Esophagus muscularis mucosa (tissue), 4 donors: ENCODE results near the gene SPRED2.

ENCODE experiments used
- EP300 ChIP-seq: sonication (generic); formaldehyde crosslinking; IDR thresholded peaks from one replicate; pipeline ENCODE4 v1.6.1; 2017; ENCODE audit warnings: antibody characterized with exemption
- POLR2A ChIP-seq: fragments of 450-650 bp; IDR thresholded peaks from one replicate; pipeline ENCODE4 v1.6.1; 2017; ENCODE audit warnings: antibody characterized with exemption, moderate library complexity, mild to moderate bottlenecking, low read depth
- POLR2AphosphoS5 ChIP-seq, 2 donors: sonication (generic); formaldehyde crosslinking; IDR thresholded peaks; one replicate each; pipeline ENCODE4 v1.6.1; 2017; ENCODE audit warnings: antibody characterized with exemption in 2 of 2
- TF ChIP-seq, protein P1 (sequence below), 3 experiments: fragments of 200-600 bp in 2 of 3; fragments of 450-650 bp in 1 of 3; sonication (generic) in 2 of 3; IDR thresholded peaks; one replicate each; pipeline ENCODE4 v1.5.1; 2017 to 2019; ENCODE audit warnings: antibody characterized with exemption in 3 of 3, mild to moderate bottlenecking in 2 of 3, moderate library complexity in 1 of 3

DNA sequence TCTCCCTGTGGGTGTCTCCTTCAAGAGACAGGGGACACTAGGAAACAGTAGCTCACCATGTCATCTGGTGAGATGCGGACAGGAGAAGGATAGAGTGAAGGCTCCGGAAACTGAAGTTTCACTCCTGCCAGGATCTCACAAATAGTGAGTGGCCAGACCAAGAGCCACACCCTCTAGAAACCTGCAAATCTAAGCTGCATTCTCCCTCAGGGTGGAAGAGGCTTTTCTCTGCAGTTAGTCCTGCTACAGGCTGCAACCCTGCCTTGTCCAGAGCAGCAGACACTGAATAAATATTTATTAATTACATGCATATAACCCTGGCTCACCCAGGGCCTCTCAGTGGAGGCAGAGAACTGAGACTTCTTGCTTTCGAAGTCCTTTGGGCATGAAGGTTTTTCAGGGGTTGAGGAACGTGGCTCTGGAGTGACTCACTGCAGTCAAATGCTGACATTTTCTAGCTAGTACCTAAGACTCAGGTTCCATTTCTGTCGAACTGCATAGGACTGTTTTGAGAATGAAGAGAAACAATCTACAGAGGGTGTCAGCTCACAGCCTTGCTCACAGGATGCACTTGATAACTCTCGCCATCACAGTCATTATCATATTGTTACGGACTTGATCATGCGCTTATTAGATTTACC lies 117.5 kb downstream of the SPRED2 start:
- TF ChIP-seq, protein P1, sequence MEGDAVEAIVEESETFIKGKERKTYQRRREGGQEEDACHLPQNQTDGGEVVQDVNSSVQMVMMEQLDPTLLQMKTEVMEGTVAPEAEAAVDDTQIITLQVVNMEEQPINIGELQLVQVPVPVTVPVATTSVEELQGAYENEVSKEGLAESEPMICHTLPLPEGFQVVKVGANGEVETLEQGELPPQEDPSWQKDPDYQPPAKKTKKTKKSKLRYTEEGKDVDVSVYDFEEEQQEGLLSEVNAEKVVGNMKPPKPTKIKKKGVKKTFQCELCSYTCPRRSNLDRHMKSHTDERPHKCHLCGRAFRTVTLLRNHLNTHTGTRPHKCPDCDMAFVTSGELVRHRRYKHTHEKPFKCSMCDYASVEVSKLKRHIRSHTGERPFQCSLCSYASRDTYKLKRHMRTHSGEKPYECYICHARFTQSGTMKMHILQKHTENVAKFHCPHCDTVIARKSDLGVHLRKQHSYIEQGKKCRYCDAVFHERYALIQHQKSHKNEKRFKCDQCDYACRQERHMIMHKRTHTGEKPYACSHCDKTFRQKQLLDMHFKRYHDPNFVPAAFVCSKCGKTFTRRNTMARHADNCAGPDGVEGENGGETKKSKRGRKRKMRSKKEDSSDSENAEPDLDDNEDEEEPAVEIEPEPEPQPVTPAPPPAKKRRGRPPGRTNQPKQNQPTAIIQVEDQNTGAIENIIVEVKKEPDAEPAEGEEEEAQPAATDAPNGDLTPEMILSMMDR (IDR thresholded peaks at IDR 0.05) = no peak
- TF ChIP-seq POLR2AphosphoS5 (IDR thresholded peaks at IDR 0.05) (no peak), POLR2A (no peak), EP300 (no peak)
